K562 (cell line): ENCODE results near the gene EFHC1. TPM values are rescaled to one million over a fixed set of nuclear protein-coding genes. Genes with fewer than 3 reads are reported as not detected.

Experiments used
- ATAC-seq: fragments of 200-7000 bp; cut with Tn5 transposase; 3 replicates; pipeline ENCODE4 v1.9.1; 2020; ENCODE audit warnings: moderate library complexity
- BruUV-seq: library from RNA; stranded (reverse); fragments of 400-500 nt; replicated peaks from 2 replicates; lab custom pipeline; 2021; lab: Mats Ljungman, UMichigan
- CTCF ChIA-PET: fragments of 300-600 bp; formaldehyde crosslinking; extraction: SDS; loops from one replicate; lab custom pipeline; 2021; ENCODE audit warnings: low intra/inter-chr PET ratio; lab: Yijun Ruan, JAX
- POLR2A ChIA-PET: fragments of 300-600, 350-650 bp; sonication (Branson Sonifier 250); formaldehyde crosslinking; extraction: SDS; loops from one replicate; lab custom pipeline; 2021; ENCODE audit warnings: antibody characterized with exemption, inconsistent platforms; lab: Yijun Ruan, JAX
- DNase-seq, 4 experiments: peaks; one replicate each; pipeline versions ENCODE4 v3.0.0 to v3.0.0-alpha.2; 2011 to 2018; ENCODE audit warnings: low spot score in 3 of 4, mixed read lengths in 3 of 4; ENCODE audit errors: extremely low read depth in 1 of 4
- FAIRE-seq: peaks from 2 replicates; lab custom pipeline; 2011; peaks lifted over from hg19 to GRCh38; lab: Jason Lieb, UNC
- H2AFZ ChIP-seq: 2 replicates; pipeline ENCODE4 v1.6.0; 2011; ENCODE audit warnings: low read depth, low read length, control low read depth, inconsistent platforms
- H3K27ac ChIP-seq: fragments of 200-600 bp; 3 replicates; pipeline ENCODE4 v1.8.0; 2011; ENCODE audit warnings: low read depth, mild to moderate bottlenecking, control low read depth, inconsistent platforms, low read length, moderate library complexity, mixed read lengths; ENCODE audit errors: extremely low read depth
- H3K27me3 ChIP-seq, 2 experiments: fragments of 300-600 bp in 1 of 2; 2 replicates in 1 of 2; 3 replicates in 1 of 2; pipeline versions ENCODE4 v1.6.0 to v1.8.0; 2011; ENCODE audit warnings: inconsistent platforms in 2 of 2, low read length in 2 of 2, mild to moderate bottlenecking in 1 of 2, mixed read lengths in 1 of 2, moderate library complexity in 1 of 2; ENCODE audit not compliant: control insufficient read depth in 2 of 2, insufficient read depth in 2 of 2
- H3K36me3 ChIP-seq: fragments of 300-600 bp; 3 replicates; pipeline ENCODE4 v1.8.0; 2011; ENCODE audit warnings: mild to moderate bottlenecking, low read length, inconsistent platforms; ENCODE audit not compliant: control insufficient read depth, insufficient read depth
- H3K4me1 ChIP-seq, 2 experiments: fragments of 200-600 bp in 1 of 2; replicated peaks in 1 of 2; 2 replicates in 1 of 2; 3 replicates in 1 of 2; pipeline versions ENCODE4 v1.5.1 to v1.8.0; 2011; ENCODE audit warnings: inconsistent platforms in 2 of 2, low read length in 2 of 2, mild to moderate bottlenecking in 1 of 2, mixed read lengths in 1 of 2, moderate library complexity in 1 of 2; ENCODE audit not compliant: control insufficient read depth in 2 of 2, insufficient read depth in 2 of 2
- H3K4me2 ChIP-seq: 2 replicates; pipeline ENCODE4 v1.6.1; 2011; ENCODE audit warnings: low read length, control low read depth, inconsistent platforms, mixed read lengths; ENCODE audit not compliant: insufficient read depth
- H3K4me3 ChIP-seq: fragments of 200-600 bp; sonication (generic), shearing (Covaris generic); 2 replicates; pipeline ENCODE4 v1.5.1; 2016; ENCODE audit warnings: control low read depth, inconsistent platforms
- H3K79me2 ChIP-seq: fragments of 200-600 bp; 3 replicates; pipeline ENCODE4 v1.8.0; 2011; ENCODE audit warnings: low read length, inconsistent platforms; ENCODE audit not compliant: control insufficient read depth, insufficient read depth
- H3K9ac ChIP-seq, 2 experiments: 2 replicates each; pipeline versions ENCODE4 v1.6.0 to v1.6.1; 2011; ENCODE audit warnings: low read depth in 2 of 2, low read length in 2 of 2, control low read depth in 1 of 2, inconsistent platforms in 1 of 2, mild to moderate bottlenecking in 1 of 2, mixed read lengths in 1 of 2; ENCODE audit not compliant: insufficient read depth in 1 of 2
- H3K9me1 ChIP-seq: one replicate; pipeline ENCODE4 v1.6.0; 2011; ENCODE audit warnings: inconsistent platforms, mild to moderate bottlenecking, low read length, moderate library complexity; ENCODE audit not compliant: control insufficient read depth, insufficient read depth
- H3K9me3 ChIP-seq: replicated peaks from 2 replicates; pipeline ENCODE4 v1.5.1; 2011; ENCODE audit warnings: low read depth, low read length, inconsistent platforms; ENCODE audit not compliant: control insufficient read depth, insufficient read depth
- H4K20me1 ChIP-seq: replicated peaks from 2 replicates; pipeline ENCODE4 v1.6.1; 2011; ENCODE audit warnings: low read length, inconsistent platforms, mixed read lengths; ENCODE audit not compliant: control insufficient read depth, insufficient read depth
- CBFA2T3 ChIP-seq: fragments of 450-650 bp; IDR thresholded peaks from 2 replicates; pipeline ENCODE4 v1.6.1; 2017
- CBFB ChIP-seq: sonication (generic); formaldehyde crosslinking; IDR thresholded peaks from 2 replicates; pipeline ENCODE4 v1.4.0; 2020; ENCODE audit warnings: mild to moderate bottlenecking, missing genetic modification reagents
- CBX3 ChIP-seq, 2 experiments: IDR thresholded peaks; 1 replicate in 1 of 2; 2 replicates in 1 of 2; pipeline ENCODE4 v1.6.1; 2012; ENCODE audit warnings: inconsistent platforms in 2 of 2, low read length in 2 of 2, borderline replicate concordance in 1 of 2, control low read depth in 1 of 2
- ETS1 ChIP-seq: conservative IDR thresholded peaks from 2 replicates; pipeline ENCODE4 v1.6.1; 2011; ENCODE audit warnings: low read depth, mild to moderate bottlenecking, low read length; ENCODE audit not compliant: control insufficient read depth
- ETS2 ChIP-seq: IDR thresholded peaks from 2 replicates; pipeline ENCODE4 v1.6.1; 2016; ENCODE audit warnings: borderline replicate concordance, missing genetic modification characterization, mild to moderate bottlenecking, moderate library complexity, missing compliant biosample characterization; ENCODE audit not compliant: poor library complexity, severe bottlenecking
- HBP1 ChIP-seq: fragments of 450-650 bp; formaldehyde crosslinking; IDR thresholded peaks from 2 replicates; pipeline ENCODE4 v1.4.0; 2022; ENCODE audit warnings: missing genetic modification characterization
- HDAC2 ChIP-seq: fragments of 450-650 bp; IDR thresholded peaks from 2 replicates; pipeline ENCODE4 v1.6.1; 2016; ENCODE audit warnings: mild to moderate bottlenecking
- HDAC8 ChIP-seq: fragments of 450-650 bp; IDR thresholded peaks from 2 replicates; pipeline ENCODE4 v1.6.1; 2016; ENCODE audit warnings: mild to moderate bottlenecking, missing genetic modification characterization, moderate library complexity, missing compliant biosample characterization
- HEY1 ChIP-seq: fragments of 250-450 bp; sonication (Bioruptor Pico); IDR thresholded peaks from 2 replicates; pipeline ENCODE4 v1.5.0; 2020; ENCODE audit warnings: mild to moderate bottlenecking, moderate library complexity, borderline replicate concordance
- HMG20A ChIP-seq: fragments of 450-650 bp; formaldehyde crosslinking; conservative IDR thresholded peaks from 2 replicates; pipeline ENCODE4 v1.4.0; 2020; ENCODE audit warnings: mild to moderate bottlenecking, mixed read lengths
- IRF9 ChIP-seq: fragments of 450-650 bp; IDR thresholded peaks from 2 replicates; pipeline ENCODE4 v1.6.1; 2016; ENCODE audit warnings: missing biosample characterization, missing genetic modification characterization
- KDM1A ChIP-seq, 2 experiments: fragments of 450-650 bp; IDR thresholded peaks; 2 replicates each; pipeline ENCODE4 v1.6.1; 2016; ENCODE audit warnings: mild to moderate bottlenecking in 2 of 2
- MCM2 ChIP-seq: fragments of 450-650 bp; IDR thresholded peaks from 2 replicates; pipeline ENCODE4 v1.6.1; 2017; ENCODE audit warnings: low read depth, mild to moderate bottlenecking
- MIER1 ChIP-seq: fragments of 450-650 bp; IDR thresholded peaks from 2 replicates; pipeline ENCODE4 v1.6.1; 2016; ENCODE audit warnings: antibody characterized with exemption, mild to moderate bottlenecking, low read depth
- RCOR1 ChIP-seq, 2 experiments: IDR thresholded peaks; 2 replicates each; pipeline ENCODE4 v1.6.1; 2012; ENCODE audit warnings: low read depth in 2 of 2, low read length in 2 of 2, borderline replicate concordance in 1 of 2, improper control_type of control experiment in 1 of 2
- RHOXF2B ChIP-seq: fragments of 250-450 bp; sonication (Bioruptor Pico); conservative IDR thresholded peaks from 2 replicates; pipeline ENCODE4 v1.5.1; 2021
- SIN3B ChIP-seq: fragments of 450-650 bp; IDR thresholded peaks from 2 replicates; pipeline ENCODE4 v1.6.1; 2017; ENCODE audit warnings: low read depth, mild to moderate bottlenecking, moderate library complexity
- SIRT6 ChIP-seq: IDR thresholded peaks from one replicate; pipeline ENCODE4 v1.6.1; 2012; ENCODE audit warnings: low read depth, mild to moderate bottlenecking, control low read depth, inconsistent platforms, low read length, moderate library complexity
- ZNF239 ChIP-seq: fragments of 250-450 bp; sonication (Bioruptor Pico); IDR thresholded peaks from 2 replicates; pipeline ENCODE4 v1.4.0; 2020; ENCODE audit warnings: mild to moderate bottlenecking
- ZNF347 ChIP-seq: fragments of 450-650 bp; formaldehyde crosslinking; IDR thresholded peaks from 2 replicates; pipeline ENCODE4 v1.4.0; 2020; ENCODE audit warnings: low read depth, mild to moderate bottlenecking, moderate library complexity
- ZSCAN29 ChIP-seq: fragments of 450-650 bp; IDR thresholded peaks from 2 replicates; pipeline ENCODE4 v1.6.1; 2017
- WGBS: fragments of 100-300 bp; shearing (Covaris generic); methylation state at CpG from one replicate; pipeline ENCODE4 v1.1.6; 2016; ENCODE audit warnings: low coverage, mixed read lengths; ENCODE audit not compliant: insufficient coverage; ENCODE audit errors: missing lambda C conversion rate; 5-methylcytosine and 5-hydroxymethylcytosine counted together
- in situ Hi-C: fragments of 300-500 bp; cut with MboI; formaldehyde crosslinking; loops from 4 replicates; pipeline ENCODE4 v1.15.0; 2018; ENCODE audit warnings: inconsistent platforms, mixed read lengths
- intact Hi-C: fragments of 100-400 bp; cut with micrococcal nuclease; formaldehyde crosslinking; loops from 2 replicates; pipeline ENCODE4 v1.14.2; 2022
- polyA plus RNA-seq, 8 experiments: library from polyadenylated mRNA; depleted of rRNA in 4 of 8; stranded (reverse) in 5 of 8; unstranded in 3 of 8; fragments of >200 nt; fragmentation: Nextera tagmentation in 2 of 8; fragmentation: Illumina TruSeq in 1 of 8; extraction: Ambion mirVana in 2 of 8; extraction: Trizol in 1 of 8; gene quantifications; 2 replicates each; pipeline versions ENCODE4 v1.2.1 to v1.2.3, GENCODE V29; 2011 to 2014; ENCODE audit warnings: inconsistent platforms in 1 of 8, missing spikeins in 1 of 8
- total RNA-seq, 7 experiments: library from RNA; depleted of rRNA in 6 of 7; stranded (reverse); fragments of >200 nt in 6 of 7; fragmentation: Illumina TruSeq in 2 of 7; extraction: Trizol in 2 of 7; gene quantifications; 2 replicates each; pipeline versions ENCODE4 v1.2.1 to v1.2.3, GENCODE V29; 2011 to 2021; ENCODE audit warnings: low replicate concordance in 1 of 7

Gene EFHC1
- total and polyA plus RNA-seq, 9 of the 15 experiments (the other 6 are each of a cell fraction or from before 2014, with no cell fraction given), result 9.5 to 31.0 (median 14.9) TPM

- Histone ChIP-seq H3K4me3 (no peak overlapping the region), H3K9me1 (peaks cover 3% of the 10 kb centered on the region), H3K27ac (peak overlapping the region; percentile 90; the same call in 1 of the 3 replicates), H3K36me3 (peaks cover 29% of the 10 kb centered on the region; the same call in 2 of the 3 replicates), H2AFZ (no peak overlapping the region), H3K79me2 (peaks cover 6% of the 10 kb centered on the region; the same call in 1 of the 3 replicates), H3K4me2 (peak overlapping the region; percentile 84; the same call in 1 of the 2 replicates), H3K4me1 (peaks cover 29 to 51% of the 10 kb centered on the region in 2 experiments), H3K9ac (no peak overlapping the region), H3K27me3 (no peaks in the 10 kb centered on the region), H4K20me1 (no peaks in the 10 kb centered on the region), H3K9me3 (no peaks in the 10 kb centered on the region)
- in situ Hi-C loops, result no loop called here
- ChIA-PET POLR2A (interaction anchor here (1.8 kb wide), 1 partner anchor 34 kb away, joined by 6 read pairs; no protein-coding TSS in a partner anchor), CTCF (no interaction called here)
- no peak for FAIRE-seq
- 97% methylated on average over 3 of the region's 3 CpGs for WGBS
- intact Hi-C loops, result loop anchor here (5.0 to 10.0 kb wide), 2 partner anchors 60 to 232 kb away; partner anchors contain the start of genes MCM3 and TRAM2
- no TSS peak for BruUV-seq
- no peak for DNase-seq
- no peak for ATAC-seq
- no peak for TF ChIP-seq ETS2 (tag)
- no peak for TF ChIP-seq ZNF239 (CRISPR knock-in tag)
- TF ChIP-seq HMG20A, result no peak
- TF ChIP-seq HBP1 (CRISPR knock-in tag), result no peak
- TF ChIP-seq CBFB (CRISPR knock-in tag), result no peak
- no peak for TF ChIP-seq IRF9 (tag)
- TF ChIP-seq HDAC8 (tag), result no peak
- no peak for TF ChIP-seq ETS1
- TF ChIP-seq KDM1A (IDR thresholded peaks at IDR 0.05), result peak; percentile 58 to 76
- TF ChIP-seq SIRT6, result no peak
- TF ChIP-seq MCM2, result no peak
- TF ChIP-seq HEY1 (CRISPR knock-in tag), result no peak
- TF ChIP-seq ZSCAN29, result no peak
- no peak for TF ChIP-seq CBFA2T3
- no peak for TF ChIP-seq MIER1
- no peak for TF ChIP-seq RHOXF2B
- peak in 1 of 2 experiments; percentile 58; a peak in 1 of 4 replicates for TF ChIP-seq RCOR1 (IDR thresholded peaks at IDR 0.05; ENCODE audit: borderline replicate concordance in 1 of 2, low read depth in 2 of 2, low read length in 2 of 2)
- TF ChIP-seq CBX3 (IDR thresholded peaks at IDR 0.05; ENCODE audit: borderline replicate concordance in 1 of 2, low read length in 2 of 2), result 0 out of 3 replicates have a peak, but pooled peaks of 1 of the 2 experiments have one; percentile 32
- TF ChIP-seq ZNF347 (CRISPR knock-in tag), result no peak
- peak; percentile 13; the same call in 1 of the 2 replicates for TF ChIP-seq HDAC2
- no peak for TF ChIP-seq SIN3B
Measured at GRCh38 chr6:52516943-52517342, 96.8 kb downstream of the EFHC1 start.
